HG03432 (cell line): Measurements from ENCODE around the gene BICD2.
A peak's percentile ranks its signal among the peaks of the same experiment; 100 is the strongest.

Experiments used
- ATAC-seq: cut with Tn5 transposase; IDR thresholded peaks from one replicate; pipeline ENCODE4 v1.9.1; 2021; ENCODE audit warnings: mild to moderate bottlenecking, moderate library complexity; ENCODE audit not compliant: unreplicated experiment

Gene BICD2

DNA sequence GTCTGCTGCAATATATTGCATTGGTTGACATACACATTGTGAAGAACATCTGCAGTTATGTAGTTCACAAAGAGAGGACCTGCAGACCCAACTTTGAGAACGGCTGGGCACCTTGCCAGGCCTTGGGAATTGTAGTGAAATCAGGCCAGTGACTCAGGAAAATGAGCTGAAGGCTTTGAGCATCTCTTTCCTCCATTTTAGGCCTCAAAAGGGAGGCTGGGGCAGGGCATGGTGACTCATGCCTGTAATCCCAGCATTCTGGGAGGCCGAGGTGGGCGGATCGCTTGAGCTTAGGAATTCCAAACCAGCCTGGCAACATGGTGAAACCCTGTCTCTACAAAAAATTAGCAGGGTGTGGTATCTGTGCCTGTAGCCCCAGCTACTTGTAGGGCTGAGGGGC is 93.3 kb downstream of the BICD2 start:
- ATAC-seq, result no peak

DNA sequence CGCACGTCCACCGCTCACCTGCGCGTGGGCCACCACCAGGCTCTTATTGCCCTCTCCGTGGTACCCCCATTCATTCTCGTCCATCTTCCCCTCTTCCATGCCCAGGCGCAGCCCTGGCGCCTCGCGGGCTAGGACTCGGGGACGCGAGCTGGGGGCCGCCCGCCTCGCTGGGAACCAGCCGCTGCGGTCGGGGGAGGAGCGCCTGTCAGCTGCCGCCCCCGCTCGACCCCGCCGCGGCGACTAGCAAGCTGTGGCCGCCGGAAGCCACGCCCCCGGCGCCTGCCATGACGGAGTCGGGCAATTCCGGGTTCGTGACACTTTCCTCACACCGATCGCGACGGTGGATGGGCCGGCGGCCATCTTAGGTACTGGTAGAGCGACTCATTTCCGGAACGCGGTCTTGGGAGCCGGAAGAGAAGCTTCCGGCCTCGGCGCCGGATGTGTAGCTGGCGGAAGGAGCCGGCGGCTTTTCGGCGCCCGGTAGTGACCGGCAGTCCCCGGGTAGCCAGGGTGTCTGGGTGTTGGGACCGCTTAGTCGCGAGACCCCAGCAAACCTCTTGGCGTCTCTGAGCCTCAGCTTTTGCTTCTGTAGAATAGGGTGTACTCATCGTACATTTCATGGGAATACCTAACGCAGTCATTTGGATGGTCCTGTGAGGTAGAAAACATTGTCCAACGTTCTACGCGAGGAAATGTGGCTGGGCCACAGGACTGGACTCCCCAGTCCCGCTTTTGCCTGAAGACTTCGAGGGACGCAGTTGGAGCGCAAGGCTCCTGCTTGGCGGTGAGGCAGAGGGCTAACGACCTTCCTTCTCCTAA is 94.5 kb downstream of the BICD2 start, which contains the start of gene IPPK:
IPPK (minus strand) TSS at position 242 of the 819 bp plus-strand sequence; CDS start at position 99, 143 bp downstream.
- peak; percentile 94 for ATAC-seq

DNA sequence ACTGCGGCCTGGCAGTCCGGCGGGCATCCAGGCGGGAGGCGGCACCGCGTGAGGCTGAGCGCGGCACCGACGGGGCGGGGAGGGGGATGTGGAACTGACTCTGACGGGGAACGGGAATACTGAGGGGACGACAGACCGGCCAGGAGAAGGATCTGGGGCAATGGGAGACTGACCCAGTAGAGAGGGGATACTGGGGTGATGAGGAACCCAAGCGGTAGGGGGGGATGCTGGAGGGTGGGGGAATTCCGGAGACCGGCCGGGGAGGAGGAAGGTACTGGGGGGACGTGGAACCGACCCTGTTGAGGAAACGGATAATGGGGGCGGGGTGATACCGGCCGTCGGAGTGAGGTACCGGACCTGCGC is 95.1 kb downstream of the BICD2 start:
- peak; percentile 5 for ATAC-seq

DNA sequence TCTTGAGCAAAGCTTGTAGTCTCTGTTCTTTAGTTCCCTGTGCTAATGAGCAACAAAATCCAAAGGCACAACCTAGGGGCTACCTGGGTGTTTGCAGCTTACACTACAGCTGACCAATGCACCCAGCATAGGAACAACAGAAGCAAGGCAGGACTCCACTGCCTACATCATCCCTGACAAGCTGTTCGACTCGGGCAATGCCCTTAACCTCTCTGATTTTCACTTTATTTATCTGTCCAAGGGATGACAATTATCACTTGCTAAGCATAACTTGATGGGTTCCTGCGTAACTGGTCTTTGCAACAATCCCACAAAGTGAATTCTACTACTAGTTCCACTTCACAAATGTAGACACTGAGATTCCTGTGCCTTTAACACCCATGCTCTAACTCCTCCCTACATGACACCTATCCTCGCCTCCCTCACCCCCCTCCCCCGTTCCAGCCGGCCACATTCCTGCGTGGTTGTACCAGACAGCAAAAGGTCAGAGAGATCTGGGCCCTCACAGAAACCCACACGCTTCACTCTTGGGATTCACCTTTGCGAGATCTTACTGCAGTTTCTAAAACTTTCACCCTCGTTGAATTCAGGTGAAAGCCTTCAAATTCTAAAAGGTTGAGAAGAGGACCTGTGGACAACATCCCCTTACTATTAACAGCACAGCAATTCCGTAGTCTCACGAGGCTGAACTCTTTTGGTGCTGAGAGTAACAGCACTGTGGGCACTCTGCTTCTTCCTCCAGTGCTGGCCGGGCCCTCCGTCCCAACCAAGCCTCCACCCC is 95.7 kb downstream of the BICD2 start:
- no peak for ATAC-seq

DNA sequence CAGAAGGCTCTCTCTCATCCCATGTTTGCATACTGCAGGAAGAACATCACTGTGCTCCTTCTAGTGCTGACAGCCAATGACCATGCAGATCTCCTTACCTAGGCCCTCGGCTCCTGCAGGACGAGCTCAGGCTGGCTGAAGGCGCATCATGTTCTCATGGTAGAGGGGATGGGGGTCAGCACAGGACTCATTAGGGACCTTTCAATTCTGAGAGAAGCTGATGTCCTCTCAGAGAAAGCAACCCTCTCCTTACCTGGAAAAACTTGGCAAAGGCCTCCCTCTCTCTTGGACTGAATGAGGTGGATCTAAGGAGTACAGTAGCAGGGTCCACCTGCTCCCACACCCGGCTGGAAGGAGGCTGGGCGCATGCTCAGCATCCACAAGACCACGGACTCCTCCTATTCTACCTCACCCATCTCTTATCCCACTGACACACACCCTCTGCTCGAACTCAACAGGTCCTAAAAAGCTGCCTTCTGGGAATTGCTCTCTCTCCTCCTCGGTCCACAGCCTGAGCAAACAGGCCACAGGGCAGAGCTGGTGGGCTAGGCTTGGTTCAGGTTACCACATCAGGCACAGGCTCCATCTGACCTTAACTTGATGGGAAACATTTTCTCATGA is 97.6 kb downstream of the BICD2 start:
- ATAC-seq, result no peak

DNA sequence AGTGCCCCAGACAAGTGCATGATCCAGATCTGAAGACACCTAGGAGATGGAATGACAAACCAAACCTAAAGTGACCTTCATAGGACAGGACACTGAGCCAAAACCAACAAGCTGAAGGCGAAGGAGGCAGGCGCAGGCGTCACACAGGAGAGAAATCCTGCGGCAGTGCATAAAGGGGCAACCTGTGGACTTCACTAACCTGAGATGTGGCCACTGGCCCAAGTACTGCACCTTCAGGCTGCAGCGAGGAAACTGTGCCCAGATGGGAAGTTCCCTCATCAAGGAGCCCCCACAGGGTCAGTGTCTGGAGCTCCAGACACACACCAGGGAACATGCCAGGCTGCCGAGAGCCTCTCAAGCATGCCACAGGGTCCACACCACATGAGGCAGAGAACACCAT is 98.4 kb downstream of the BICD2 start:
- ATAC-seq, result no peak

DNA sequence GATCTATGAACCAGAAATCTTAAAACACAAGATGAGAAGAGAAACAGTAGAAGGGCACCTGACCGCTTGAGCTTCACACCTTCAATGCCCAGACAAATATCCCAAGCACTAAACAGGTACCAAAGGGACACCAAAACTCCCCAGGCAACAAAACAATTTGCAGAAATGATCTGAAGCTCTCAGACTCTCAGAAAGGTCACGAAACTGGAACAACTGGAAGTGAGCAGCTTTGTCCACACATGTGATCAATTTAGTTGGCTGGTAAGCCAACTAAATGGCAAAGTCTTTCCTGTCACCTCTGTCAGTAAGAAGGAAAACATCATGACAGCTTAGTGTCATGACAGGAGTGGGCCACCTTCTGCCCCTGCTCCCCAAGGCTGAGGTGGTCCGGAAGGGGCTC is 98.8 kb downstream of the BICD2 start:
- no peak for ATAC-seq

DNA sequence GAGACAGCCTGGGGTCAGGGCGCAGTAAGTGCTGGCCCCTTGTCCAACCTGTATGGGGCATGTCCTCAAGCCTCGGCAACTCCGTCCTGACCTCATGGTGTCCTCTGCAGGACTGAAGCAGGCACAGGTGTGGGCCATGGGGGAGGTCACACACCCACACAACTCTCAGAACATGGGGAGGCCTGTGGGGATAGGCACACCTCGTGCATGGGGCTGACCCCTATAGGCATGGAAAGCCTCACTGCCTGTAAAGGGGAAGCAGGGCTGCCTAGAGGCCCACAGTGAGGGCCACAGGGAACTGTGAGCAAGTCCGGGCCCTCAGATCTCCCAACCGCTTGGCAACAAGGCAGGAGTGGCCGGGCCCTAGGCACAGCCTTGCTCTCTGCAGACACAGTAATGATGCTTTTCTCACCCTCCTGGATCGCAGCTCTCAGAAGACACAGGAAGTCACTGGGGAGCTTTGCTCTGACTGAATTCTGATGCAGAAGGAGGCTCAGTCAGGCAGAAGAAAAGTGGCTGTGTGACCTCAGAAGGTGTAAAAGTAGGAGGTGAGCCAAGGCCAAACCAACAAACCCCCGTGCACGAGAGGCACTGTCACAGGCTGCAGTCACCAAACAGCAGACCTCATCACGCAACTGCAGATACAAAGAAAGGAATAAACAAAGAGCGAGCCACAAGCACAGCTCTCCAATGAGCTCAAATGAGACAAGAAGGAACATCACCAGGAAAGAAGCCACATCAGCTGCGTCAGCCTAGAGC is 100.1 kb downstream of the BICD2 start:
- peak; percentile 39 for ATAC-seq

DNA sequence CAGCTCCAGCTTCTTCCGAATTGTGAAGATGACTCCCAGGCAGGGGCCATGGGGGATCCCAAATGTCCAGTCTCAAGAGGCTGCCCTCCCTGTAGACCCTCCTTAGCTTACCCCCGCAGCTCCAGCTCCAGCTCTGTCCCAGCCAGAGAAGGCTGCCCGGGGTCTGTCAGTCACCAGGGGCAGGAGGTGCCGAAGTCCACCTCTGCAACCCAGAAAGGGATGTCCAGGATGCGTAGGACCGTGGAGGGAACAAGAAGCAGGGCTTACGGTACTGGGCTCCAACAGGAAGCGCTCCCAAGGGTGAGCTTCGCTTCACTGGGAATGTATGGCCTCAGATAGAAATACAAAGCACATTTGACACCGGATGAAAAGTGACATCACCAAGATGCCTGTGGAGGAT is 100.7 kb downstream of the BICD2 start:
- no peak for ATAC-seq

DNA sequence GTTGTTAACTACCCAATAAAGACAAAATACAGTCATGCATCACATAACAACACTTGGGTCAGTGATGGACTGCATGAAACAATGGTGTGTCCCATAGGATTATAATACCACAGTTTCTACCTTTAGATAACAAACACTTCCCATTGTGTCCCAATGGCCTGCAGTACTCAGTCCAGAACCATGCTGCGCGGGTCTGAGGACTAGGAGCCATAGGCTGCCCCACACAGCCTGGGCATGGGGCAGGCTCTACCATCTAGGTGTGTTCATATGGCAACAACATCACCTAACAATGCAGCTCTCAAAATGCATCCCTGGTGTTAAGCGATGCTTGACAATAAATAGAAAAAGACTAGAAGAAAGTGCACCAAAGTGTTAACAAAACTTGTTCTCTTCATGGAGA is 101.5 kb downstream of the BICD2 start:
- ATAC-seq, result no peak

DNA sequence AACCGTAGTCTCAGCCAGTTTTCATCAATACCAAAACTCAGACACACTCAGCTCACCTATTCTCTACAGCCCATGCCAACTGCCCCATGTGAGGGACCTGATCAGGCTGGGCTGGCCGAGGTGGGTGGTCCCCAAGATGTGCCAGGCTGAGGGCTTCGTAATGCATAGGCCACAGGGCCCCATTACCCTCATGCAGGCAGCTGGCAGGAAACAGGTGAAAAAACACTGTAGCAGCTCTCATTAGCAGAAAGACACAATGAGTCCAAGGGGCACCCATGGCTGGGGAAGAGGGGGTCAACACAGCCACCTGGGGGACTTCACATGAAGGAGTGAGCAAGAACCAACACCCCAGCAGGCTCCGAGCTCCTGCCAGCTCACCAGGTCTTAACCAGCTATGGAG is 102.9 kb downstream of the BICD2 start:
- no peak for ATAC-seq
